ENCODE data around the gene SPTSSB.

SPTSSB gene

DNA sequence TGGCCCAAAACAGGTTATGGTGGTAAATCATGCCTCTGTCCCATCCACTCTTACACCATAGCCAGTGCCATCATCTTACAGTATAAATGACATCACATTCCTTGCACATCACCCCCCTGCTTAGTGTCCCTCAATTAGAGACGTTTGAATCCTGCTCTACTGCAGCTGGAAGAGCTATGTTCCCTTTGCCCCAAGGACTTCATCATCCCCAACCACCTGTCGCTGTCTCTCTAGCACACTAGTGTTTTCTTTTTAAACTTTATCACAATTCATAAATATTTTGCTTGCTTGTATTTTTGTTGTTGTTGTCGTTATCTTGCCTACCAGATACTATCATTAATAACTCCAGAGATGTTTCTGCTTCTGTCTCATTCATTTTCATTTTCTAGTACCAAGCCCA lies 28.7 kb downstream of the SPTSSB start:
- Histone ChIP-seq H3K27ac (no peak overlapping the region), H3K4me3 (no peak overlapping the region)
- TF ChIP-seq, protein P1, sequence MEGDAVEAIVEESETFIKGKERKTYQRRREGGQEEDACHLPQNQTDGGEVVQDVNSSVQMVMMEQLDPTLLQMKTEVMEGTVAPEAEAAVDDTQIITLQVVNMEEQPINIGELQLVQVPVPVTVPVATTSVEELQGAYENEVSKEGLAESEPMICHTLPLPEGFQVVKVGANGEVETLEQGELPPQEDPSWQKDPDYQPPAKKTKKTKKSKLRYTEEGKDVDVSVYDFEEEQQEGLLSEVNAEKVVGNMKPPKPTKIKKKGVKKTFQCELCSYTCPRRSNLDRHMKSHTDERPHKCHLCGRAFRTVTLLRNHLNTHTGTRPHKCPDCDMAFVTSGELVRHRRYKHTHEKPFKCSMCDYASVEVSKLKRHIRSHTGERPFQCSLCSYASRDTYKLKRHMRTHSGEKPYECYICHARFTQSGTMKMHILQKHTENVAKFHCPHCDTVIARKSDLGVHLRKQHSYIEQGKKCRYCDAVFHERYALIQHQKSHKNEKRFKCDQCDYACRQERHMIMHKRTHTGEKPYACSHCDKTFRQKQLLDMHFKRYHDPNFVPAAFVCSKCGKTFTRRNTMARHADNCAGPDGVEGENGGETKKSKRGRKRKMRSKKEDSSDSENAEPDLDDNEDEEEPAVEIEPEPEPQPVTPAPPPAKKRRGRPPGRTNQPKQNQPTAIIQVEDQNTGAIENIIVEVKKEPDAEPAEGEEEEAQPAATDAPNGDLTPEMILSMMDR (IDR thresholded peaks at IDR 0.05) = no peak
- DNase-seq (ENCODE audit: low spot score) = no peak

DNA sequence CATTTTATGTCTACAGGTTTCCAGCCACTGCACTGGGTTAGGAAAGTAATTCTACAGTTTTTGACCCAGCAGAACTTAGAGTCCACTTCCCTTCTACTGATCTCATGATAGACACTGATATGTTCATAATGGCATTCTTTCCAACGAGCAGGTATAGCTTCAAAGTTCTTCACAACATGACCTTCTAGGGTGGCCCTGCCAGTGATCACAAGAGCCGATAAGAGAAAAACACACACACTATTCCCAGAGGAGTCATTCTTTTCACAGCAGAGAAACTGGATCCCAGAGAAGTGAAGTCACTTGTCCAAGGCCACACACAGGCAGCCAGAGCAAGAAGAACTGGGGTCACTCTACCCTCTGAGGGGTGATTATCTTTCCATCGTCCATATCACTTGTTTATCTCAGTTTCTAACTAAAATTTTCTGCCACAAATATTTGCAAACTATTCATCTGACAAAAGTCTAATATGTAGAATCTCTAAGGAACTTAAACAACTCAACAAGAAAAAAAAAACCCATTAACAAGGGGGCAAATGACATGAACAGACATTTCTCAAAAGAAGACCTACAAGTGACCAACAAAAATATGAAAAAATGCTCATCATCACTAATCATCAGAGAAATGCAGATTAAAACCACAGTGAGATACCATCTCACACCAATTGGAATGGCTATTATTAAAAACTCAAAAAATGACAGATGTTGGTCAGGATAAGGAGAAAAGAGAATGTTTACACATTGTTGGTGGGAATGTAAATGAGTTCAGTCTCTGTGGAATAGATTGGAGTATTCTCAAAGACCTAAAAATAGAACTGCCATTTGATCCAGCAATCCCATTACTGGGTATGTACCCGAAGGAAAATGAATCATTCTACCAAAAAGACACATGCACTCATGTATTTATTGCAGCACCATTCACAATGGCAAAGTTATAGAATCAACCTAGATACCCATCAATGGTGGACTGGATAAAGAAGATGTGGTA lies 31.5 kb downstream of the SPTSSB start:
- TF ChIP-seq, protein P1 (IDR thresholded peaks at IDR 0.05) = no peak
- no peak overlapping the region for H3K4me3 ChIP-seq
- no peak for DNase-seq (ENCODE audit: low spot score)
- no peak overlapping the region for H3K27ac ChIP-seq

DNA sequence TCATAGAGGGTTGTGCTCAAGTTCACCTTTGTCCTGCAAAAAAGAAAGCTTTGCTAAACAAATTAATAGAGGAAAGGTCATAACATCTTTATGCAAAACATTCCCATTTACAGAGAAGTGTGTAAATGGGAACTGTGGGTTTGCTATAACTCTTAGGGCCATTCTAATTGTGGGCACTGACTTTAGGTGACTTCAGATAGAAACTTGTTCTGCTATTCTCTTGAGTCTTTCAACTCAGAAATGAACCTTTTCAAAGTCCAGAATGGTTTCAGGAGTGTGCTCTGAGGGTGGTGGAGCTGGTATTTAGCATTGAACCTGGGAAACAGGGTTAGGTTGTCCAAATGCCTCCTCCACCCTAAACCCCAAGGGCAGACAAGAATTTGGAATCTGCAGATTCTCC lies 34.0 kb downstream of the SPTSSB start:
- H3K27ac ChIP-seq = no peak overlapping the region
- TF ChIP-seq, protein P1 (IDR thresholded peaks at IDR 0.05) = no peak
- no peak for DNase-seq (ENCODE audit: low spot score)
- H3K4me3 ChIP-seq = no peak overlapping the region

DNA sequence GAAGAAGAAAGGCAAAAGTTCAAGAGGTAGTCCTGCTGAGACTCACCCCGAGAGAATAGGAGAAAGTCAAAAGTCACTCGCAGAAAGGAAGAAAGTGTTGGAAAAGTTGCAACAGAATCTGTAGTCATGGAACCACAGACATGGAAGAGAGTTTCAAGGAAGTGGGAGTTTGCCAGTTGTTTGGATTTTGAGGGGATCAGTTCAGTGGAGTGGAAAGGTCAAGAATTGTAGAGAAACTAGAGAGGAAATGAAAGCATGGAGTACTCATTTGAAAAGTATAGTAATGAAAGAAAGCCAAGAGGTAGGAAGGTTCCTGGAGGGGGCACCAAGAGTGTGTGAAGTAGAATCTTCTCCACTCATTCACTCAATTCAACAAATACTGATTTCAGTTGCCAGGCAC lies 34.7 kb downstream of the SPTSSB start:
- Histone ChIP-seq H3K4me3 (no peak overlapping the region), H3K27ac (no peak overlapping the region)
- DNase-seq (ENCODE audit: low spot score) = no peak
- TF ChIP-seq, protein P1 (IDR thresholded peaks at IDR 0.05) = no peak

DNA sequence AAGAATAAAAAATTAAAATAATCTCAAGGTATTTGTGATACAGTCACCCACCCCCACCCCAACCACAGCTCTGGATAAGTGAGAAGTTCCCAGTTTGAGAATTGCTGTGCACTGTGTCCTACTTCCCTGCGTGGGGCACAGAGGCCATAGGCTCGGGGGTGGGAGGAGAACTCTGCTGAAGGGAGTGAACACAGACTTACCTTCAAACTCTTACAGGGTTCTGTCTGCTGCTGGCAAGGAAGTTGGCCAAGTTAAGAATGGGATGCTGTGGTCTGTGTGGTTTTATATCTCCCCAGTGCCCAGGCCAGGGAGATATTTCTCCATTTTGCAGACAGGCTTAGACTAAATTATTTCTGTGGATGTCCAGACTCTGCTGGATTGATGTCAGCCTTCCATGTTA lies 37.6 kb downstream of the SPTSSB start:
- TF ChIP-seq, protein P1 (IDR thresholded peaks at IDR 0.05) = no peak
- Histone ChIP-seq H3K4me3 (no peak overlapping the region), H3K27ac (no peak overlapping the region)
- DNase-seq (ENCODE audit: low spot score) = no peak

DNA sequence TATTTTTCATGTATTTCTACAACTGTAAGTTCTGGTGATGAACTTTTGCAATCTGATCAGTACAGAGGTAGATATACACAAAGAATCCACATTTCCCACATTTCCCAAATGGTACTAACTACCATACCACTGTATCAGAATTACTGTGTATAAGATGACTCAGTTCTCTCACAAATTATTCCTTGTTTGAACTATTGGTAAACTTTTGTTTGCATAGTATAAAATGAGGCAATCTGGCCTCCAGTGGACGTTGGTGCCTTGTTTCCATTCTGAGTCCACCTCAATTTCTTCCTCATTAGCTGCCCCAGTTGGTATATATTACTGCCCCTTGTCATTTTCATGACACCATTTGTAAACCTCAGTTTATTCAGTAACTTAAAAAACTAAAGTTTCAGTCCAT lies 38.5 kb downstream of the SPTSSB start:
- TF ChIP-seq, protein P1 (IDR thresholded peaks at IDR 0.05) = no peak
- no peak for DNase-seq (ENCODE audit: low spot score)
- H3K27ac ChIP-seq = no peak overlapping the region
- no peak overlapping the region for H3K4me3 ChIP-seq

DNA sequence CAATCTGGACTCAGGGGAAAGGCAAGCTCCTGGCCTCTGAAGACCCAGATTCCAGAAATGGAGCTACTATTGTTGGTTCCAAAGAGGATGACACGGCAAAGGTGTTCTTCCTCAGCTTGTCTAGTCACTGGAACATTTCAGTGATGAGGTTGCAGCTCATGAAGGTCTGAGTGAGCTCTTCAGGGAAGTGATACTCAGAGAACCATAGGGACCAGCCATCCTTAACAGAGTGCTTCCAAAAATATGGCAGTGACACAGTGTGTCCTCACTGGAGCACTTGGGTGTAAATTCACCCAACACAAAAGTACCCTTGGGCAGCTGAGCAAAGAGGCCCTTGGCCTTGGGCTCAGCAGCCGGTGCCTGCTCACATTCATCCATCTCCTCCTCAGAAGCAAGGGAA lies 46.3 kb downstream of the SPTSSB start:
- Histone ChIP-seq H3K27ac (no peak overlapping the region), H3K4me3 (no peak overlapping the region)
- DNase-seq (ENCODE audit: low spot score) = no peak
- TF ChIP-seq, protein P1 (IDR thresholded peaks at IDR 0.05) = no peak

Data from coronary artery (tissue), 2 donors.